GM21619 (cell line): Measurements from ENCODE around the gene TLCD1.
"Not testable (repeated sequence)": the region's sequence is repeated elsewhere in the genome, so short reads cannot be mapped to it uniquely, and the experiment has no call there.

ENCODE experiments used
- ATAC-seq: cut with Tn5 transposase; IDR thresholded peaks from one replicate; pipeline ENCODE4 v1.9.1; 2021; ENCODE audit not compliant: unreplicated experiment

Gene TLCD1

DNA sequence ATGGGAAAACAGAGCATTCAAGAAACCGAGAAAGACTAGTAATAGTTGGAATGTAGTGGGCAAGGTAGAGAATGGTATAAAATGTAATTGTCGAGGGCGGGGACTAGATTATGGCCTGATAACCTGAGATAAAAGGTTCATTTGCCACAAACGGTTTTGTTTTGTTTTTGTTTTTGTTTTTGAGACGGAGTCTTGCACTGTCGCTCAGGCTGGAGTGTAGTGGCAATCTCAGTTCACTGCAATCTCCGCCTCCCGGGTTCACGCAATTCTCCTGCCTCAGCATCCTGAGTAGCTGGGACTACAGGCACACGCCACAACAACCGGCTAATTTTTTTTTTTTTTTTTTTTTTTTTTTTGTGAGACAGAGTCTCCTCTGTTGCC is 3.9 kb upstream of the TLCD1 start:
- ATAC-seq, result no peak

DNA sequence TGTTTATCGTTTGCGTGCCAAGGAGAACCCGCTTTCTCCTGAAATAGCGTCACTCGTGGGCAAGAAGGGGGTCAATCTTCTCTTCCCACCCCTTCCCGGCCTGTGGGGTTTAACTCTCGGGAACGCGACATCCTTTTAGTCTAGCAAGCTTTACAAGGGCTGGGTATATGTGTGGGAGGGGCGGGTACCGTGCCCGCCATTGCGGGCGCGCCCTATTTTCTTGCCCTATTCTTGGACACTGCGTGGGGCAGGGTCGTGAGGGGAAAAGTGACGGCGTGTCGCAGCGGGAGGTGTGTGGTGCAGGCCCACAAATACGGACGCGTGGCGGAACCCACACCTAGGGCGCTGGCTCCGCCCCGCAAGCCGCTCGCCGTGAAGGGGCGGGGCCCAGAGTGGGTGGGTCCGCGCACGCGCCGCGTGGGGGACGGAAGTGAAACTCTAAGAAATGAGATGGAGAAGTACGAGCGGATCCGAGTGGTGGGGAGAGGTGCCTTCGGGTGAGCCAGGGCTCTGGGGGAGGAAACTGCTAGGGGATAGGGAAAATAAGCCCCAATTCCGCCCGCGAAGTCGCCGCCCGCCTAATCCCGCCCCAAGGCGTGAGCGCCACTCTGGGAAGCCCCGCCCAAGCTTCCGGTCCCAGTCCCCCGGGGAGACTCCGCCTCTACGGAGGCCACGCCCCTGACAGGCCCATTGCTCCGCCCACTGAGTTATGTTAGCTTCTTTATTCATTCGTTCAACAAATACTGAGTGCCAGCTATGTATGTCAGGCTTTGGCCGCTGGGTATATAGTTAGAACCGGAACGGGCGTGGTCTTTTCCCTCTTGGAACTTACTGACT is 2.5 kb upstream of the TLCD1 start, which contains the start of gene NEK8:
NEK8 (plus strand) TSS at position 425 of the 837 bp plus-strand sequence; CDS start at position 451, 26 bp downstream.
- ATAC-seq, result peak; percentile 29

DNA sequence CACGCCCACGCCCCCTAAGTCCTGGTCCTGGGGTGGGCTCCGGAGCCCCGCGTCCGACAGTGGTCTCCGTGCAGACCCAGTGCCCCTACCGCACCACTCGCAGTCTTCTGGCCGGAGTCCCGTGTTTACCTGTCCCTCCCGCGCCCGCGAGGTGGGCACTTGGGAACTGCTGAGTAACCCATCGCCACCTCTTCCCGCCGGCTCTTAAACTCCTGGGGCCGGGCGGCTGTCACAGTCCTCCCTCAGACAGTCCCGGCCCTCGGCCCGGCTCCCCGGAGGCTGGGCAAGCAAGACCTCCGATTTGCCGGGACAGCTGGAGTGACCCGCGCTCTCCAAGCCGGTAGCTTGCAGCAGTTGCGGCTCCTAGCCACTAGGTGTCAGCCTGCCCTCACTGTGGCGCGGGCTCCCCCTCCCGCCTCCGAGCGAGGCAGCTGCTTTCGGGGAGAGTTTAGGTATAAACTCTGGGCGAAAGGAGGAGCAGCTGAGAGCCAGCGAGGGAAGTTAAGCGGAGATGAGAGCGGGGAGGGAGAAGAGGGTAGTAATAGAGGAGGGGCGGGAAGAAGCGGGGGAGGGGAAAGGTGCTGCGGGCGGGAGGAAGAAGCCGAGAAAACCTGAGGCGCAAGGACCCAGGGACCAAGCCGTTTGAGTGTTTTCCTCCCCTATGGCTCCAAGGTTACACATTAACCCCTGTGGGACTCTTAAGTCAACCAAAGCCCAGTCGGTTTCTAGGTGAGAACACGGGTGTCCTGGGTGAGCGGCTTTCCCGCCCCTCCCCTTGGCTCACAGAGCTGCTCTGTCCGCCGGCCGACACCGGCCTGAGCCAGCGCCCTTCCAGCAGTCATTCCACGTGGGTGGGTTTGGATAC is 826 bp upstream of the TLCD1 start:
- peak; percentile 30 for ATAC-seq

DNA sequence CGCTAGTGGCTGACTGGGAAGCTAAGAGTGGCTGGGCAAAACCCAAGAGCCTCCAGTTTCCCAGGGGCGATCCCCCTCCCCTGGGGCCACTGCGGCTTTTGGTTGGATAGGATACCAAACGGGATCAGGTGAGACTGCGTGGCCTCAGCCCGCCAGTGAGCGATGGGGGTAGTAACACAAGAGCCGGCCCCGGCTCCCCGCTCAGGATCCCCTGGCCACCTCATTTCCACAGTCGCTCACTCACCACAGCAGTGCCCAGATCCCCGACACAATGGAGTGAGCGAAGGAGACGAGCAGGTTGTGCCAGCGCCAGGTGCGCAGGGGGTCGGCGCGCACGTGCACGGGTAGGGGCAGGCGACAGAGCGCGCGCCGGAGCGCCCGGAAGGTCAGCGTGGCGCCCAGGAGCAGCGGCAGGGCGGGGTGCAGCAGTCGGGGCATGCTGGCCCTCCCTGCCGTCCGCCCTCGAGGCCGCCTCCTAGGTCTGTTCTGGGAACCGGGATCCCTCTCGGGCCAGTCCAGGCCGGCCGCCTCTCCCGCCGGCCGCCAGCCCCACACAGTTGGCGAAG is 290 bp downstream of the TLCD1 start:
- ATAC-seq, result peak; percentile 2

DNA sequence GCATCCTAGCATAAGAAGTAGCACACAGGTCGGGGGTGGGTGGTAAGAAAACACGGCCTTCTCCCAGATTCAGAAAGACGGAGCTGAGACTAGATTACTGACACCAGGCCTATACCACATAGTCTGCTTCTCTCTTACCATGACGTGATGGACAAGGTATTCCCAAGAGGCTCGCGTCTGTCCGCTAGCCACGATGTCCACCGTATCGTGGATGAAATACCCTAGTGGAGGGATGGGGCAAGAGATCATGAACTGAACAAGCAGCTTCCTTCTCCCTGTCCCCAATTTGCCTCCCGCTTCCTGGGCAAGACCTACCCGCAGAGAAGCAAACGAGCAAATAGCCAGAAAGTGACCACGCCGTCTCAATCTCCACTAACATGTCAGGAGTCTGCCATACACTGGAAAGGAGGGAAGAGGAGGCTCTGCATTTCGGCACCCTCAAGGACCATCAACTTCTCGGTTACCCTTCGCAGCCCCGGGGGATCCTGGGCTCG is 820 bp downstream of the TLCD1 start:
- no peak for ATAC-seq

DNA sequence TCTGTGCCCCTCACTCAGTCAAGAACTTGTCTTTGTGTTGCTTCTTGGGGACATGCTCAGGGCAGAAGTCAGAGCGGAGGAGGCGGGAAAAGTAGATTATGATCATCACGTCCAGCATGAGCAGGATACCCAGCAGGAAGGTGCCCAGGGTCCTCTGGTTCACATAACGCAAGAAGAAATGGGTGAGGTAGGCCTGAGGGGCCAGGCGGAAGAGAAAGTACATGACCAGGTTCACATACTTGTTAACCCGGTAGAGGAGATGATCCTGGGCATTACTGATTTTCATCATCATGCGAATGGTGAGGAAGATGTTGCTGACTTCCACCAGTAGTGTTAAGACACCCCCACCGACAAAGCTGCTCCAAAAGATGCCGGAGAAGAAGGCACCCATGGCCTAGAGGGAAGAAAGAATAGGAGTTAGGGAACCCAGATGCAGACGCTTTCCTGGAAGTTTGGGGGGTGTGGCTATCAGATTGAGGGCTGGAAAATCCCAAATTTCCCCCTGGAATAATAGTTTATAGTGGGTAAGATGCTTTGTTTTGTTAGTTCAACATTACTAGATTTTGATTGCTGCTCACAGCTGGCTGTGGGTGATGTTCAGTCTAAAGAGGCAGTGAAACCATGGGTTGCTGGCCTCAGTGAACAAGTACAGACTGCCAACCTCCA is 1.4 kb downstream of the TLCD1 start:
- ATAC-seq, result no peak

DNA sequence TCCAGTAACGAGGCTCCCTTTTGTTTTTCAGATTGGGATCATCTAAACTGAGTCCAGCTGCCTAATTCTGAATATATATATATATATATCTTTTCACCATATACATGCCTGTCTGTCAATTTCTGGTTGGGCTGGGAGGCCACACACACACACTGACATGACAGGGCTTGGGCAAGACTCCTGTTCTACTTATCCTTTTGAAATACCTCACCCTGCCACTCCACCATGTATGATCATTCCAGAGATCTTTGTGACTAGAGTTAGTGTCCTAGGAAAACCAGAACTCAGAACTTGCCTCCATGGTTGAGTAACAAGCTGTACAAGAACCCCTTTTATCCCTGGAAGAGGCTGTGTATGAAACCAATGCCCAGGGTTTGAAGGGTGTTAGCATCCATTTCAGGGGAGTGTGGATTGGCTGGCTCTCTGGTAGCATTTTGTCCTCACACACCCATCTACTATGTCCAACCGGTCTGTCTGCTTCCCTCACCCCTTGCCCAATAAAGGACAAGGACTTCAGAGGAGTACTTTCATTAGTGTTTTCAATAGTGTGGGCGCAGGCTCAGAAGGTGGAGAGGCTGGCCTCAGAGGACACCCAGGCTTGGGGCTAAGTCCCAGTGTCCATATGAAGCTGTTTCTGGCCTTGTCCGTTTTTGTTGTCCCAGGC is 2.1 kb downstream of the TLCD1 start:
- not testable (repeated sequence) for ATAC-seq

DNA sequence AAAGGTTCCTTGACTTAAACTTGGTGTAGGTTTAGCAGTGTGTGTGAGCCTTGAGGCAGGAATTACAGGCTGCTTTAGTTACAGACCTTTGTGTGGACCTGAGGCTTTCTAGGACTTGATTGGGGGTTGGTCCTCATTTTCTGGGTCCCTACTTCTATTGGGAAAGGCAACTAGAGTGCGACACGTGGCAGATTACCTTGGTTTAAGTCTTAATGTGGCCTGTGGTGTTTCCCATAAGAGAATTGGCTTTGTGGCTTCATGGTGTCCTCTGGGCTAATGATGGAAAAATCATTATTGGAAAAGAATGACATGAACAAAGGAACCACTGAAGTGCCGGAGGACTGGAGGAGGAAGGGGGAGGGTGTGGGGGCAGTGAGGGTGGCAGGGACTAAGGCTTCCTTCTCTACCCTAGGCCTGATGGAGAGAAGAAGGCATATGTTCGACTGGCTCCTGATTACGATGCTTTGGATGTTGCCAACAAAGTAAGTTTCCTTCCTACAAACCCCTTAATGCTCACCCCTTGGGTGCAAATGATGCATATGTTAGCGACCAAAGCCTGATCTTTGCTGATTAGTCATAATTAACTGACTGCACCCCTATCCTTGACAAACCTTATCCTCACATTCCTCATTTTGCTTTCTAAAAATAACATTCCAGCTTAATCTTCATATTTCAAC is 2.7 kb downstream of the TLCD1 start:
- no peak for ATAC-seq

DNA sequence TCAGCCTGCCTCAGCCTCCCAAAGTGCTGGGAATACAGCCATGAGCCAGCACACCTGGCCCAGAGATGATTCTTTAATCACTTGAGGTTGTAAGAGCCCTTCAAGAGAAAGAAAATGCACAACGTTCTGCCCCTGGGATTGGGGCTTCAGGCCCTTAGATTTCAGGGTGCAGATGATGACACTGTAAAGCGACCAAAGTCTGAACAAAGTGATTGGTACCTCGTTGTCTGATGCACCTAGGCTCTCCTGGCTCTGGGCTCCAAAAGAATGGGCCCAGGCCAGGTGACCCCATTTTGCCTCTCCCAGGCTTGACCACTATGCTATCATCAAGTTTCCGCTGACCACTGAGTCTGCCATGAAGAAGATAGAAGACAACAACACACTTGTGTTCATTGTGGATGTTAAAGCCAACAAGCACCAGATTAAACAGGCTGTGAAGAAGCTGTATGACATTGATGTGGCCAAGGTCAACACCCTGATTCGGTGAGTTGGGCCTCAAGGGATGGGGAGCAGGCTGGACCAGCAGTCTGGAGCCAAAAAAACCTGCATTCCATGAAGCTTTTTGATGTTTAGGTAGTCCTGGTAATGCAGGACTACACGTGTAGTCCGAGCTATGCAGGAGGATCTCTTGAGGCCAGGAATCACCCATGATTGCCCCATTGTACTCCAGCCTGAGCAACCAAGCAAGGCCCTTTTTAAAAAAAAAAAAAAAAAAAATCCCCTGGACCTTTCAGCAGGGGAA is 3.4 kb downstream of the TLCD1 start:
- ATAC-seq, result no peak

DNA sequence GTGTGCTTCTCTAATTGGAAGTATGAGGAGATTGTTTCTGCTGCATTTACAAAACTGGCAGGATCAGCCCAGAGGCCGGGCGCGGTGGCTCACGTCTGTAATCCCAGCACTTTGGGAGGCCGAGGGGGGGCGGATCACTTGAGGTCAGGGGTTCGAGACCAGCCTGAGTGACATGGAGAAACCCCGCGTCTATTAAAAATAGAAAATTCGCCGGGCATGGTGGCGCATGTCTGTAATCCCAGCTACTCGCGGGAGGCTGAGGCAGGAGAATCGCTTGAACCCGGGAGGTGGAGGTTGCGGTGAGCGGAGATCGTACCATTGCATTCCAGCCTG is 5.1 kb downstream of the TLCD1 start:
- not testable (repeated sequence) for ATAC-seq

DNA sequence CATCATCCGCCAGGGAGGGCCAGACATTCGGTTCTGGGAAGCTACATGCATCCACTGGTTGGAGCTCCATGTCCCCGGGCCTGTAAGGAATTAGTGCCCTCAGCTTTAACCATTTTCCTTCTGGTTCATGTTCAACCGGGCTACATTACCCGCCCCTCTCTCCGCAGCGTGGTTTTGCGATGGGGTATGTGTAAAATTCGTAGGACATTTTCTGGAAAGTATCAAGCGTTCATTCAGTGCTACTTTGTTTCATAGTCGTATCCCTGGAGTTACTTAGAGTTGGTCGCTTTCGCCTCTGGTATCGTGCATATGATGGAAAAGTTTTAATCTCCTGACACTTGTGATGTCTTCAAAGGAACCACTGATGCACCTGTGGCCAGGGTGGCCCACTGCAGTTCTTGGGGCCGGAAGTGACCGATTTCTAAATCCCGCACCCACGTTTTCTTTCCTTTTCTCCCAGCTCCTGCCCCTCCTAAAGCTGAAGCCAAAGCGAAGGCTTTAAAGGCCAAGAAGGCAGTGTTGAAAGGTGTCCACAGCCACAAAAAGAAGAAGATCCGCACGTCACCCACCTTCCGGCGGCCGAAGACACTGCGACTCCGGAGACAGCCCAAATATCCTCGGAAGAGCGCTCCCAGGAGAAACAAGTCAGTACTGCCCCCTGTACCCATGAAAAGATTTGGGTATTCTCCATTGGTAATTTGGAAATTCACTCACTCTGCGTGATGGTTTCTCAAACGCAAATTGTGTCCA is 5.6 kb downstream of the TLCD1 start:
- no peak for ATAC-seq

DNA sequence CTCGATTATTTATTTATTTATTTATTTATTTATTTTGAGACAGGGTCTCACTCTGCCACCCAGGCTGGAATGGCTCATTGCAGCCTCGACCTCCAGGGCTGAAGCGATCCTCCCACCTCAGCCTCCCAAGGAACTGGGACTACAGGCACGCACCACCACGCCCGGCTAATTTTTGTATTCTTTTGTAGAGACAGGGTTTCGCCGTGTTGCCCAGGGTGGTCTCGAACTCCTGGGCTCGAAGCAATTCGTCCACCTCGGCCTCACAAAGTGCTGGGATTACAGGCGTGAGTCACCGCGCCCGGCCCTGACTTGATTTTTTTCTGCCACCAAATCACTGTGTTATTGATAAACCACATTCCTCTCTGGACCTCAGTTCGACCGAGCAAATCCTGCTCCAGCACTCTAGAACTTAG is 7.0 kb downstream of the TLCD1 start:
- no peak for ATAC-seq

DNA sequence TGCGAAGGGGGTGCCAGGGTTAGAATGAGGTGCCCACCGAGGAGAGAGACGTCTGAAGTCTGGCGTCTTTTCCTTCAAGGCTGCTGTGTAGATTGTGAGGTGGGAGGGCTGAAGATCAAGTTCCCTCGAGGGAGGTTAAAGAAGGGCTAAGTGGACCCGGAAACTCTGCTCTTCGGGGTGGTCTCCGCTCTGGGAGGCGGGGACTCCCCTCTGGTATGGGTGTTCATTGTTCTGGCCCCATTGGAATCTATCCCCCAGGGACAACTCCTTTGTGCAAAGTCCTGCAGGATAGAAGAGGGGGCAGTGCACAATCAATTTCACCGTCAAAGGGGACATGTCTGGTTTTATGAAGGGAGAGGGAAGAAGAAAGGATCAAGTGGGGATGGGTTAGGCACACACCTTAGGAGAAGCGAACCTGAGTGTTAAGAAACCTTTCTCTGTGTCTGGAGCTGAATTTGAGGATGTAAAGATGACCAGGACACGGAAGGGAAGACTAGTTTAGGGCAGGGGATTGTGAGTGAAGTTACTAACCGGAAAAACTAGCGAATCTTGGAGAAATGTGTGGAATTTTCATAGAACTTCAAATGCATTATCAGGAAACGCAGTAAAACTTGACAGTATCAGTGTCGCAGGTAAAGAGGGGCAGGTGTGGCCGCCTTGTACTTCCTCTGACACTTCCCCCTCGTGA is 7.6 kb downstream of the TLCD1 start:
- no peak for ATAC-seq

DNA sequence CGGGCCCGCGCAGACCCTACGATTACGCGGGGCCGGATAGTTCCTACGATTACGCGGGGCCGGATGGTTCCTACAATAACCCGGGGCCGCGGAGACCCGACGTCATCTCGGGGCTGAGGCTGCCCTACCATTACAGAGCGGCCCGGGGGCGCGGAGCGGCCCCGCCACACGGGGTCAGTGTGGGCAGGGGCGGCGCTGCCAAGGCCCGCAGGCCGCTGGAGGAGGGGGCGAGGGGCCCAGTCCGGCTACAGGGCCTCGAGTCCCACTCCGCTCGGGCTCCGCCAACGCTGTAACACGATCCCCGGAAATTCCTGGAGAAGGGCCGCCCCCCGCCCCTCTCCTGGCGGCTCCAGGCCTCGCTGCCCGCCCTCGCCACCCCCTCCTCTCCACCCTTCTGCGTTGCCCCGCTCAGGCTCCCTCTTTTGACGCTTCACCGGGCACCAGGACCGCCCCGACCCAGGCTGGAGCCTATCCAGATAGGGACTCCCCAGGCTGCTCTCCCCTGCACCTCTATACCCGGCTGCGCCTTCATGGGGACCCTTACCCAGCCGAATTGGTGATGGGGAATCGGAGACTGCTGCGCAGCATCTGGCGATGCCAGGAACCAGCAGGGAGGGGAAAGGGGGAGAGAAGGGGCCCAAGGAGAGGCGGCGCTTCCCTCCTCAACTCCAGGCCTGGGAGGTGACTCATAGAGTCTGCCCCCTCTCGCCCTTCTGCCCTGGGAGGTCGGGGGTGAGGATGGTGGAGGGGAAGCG is 8.3 kb downstream of the TLCD1 start, which contains the start of gene RAB34:
RAB34 (minus strand) TSS at position 291 of the 755 bp plus-strand sequence. CDS start 602 bp downstream, outside the sequence.
- ATAC-seq, result no peak

DNA sequence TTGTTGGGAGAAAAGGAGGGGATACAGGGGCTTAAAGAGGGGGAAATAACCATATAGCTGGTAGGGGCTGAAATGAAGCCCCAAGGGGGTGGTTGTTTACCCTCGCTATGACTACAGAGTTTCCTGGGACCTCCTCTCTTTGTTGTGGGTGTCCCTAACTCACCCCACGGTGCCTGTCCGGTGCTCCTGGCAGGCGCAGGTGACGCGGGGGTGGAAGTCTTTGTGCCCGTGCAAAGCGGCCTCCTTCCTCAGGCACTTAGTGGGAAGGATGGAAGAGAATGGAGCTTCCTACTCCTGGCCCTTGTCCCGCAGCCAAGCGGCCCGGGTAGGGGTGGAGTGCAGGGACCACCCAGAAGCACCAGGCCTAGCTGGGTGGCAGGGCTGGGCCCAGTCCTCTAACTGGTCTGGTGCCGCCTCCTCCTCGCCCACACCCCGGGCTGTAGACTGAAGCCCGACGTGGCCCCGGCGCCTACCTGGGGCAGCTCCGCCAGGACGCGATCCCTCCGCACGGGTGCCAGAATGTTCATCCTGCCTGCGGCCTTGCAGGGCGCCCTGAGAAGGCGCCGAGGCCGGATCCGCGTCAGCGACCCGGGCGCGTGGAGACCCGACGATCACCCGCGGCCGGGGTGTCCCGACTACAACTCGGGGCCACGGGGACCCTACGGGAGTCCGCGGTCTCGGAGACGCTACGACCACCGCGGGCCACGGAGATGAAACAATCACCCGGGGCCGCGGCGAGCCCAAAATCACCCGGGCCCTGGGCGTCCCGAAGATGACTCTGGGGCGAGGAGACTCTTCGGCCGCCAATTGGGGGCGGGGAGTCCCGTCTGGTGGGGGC is 9.1 kb downstream of the TLCD1 start:
- ATAC-seq, result no peak

DNA sequence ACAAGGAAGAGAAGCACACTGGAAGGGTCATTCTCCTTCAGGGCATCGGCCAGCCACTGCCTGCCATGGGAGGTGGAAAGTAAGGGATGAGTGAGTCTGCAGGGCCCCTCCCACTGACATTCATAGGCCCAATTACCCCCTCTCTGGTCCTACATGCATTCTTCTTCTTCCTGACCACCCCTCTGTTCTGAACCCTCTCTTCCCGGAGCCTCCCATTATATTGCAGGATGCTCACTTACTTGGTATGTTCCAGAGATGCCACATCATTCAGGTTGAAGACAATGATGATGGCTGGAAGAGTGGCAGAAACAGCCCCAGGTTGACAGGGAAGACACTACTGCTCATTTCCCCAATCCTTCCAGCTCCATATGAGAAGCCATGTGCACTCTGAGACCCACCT is 10.8 kb downstream of the TLCD1 start:
- no peak for ATAC-seq
